HL-60 (cell line): ENCODE results near the gene TRERF1.

Experiments used
- DNase-seq, 2 experiments: peaks; one replicate each; pipeline ENCODE4 v3.0.0-alpha.2; 2010 to 2020; ENCODE audit warnings: low read depth in 1 of 2, low spot score in 1 of 2
- H3K27ac ChIP-seq: fragments of 250-450 bp; sonication (Bioruptor Pico); replicated peaks from 2 replicates; pipeline ENCODE4 v1.5.1; 2020; ENCODE audit warnings: mild to moderate bottlenecking, moderate library complexity
- H3K27me3 ChIP-seq: fragments of 250-450 bp; sonication (Bioruptor Pico); 2 replicates; pipeline ENCODE4 v1.5.1; 2021; ENCODE audit warnings: mild to moderate bottlenecking, moderate library complexity; ENCODE audit not compliant: insufficient read depth, poor library complexity, severe bottlenecking
- H3K4me3 ChIP-seq: replicated peaks from 2 replicates; pipeline ENCODE4 v1.5.1; 2011; ENCODE audit warnings: mild to moderate bottlenecking, control low read depth, low read length; ENCODE audit not compliant: insufficient read depth
- GABPA ChIP-seq: IDR thresholded peaks from 2 replicates; pipeline ENCODE4 v1.6.1; 2012; ENCODE audit warnings: low read depth
- POLR2AphosphoS5 ChIP-seq: IDR thresholded peaks from 2 replicates; pipeline ENCODE4 v1.6.1; 2012; ENCODE audit warnings: low read depth
- SPI1 ChIP-seq: IDR thresholded peaks from 2 replicates; pipeline ENCODE4 v1.6.1; 2012; ENCODE audit warnings: low read depth, mild to moderate bottlenecking, borderline replicate concordance
- TF ChIP-seq, protein P1 (sequence below): IDR thresholded peaks from one replicate; pipeline ENCODE4 v1.5.1; 2011; ENCODE audit warnings: low read length, control low read depth, inconsistent platforms; ENCODE audit not compliant: insufficient read depth
- TF ChIP-seq, protein P2 (sequence below): IDR thresholded peaks from 2 replicates; pipeline ENCODE4 v1.6.1; 2012; ENCODE audit warnings: low read depth; ENCODE audit not compliant: insufficient replicate concordance

The TRERF1 gene

GRCh38 chr6:42368181-42368580, 83.5 kb downstream of the TRERF1 start:
- TF ChIP-seq SPI1, result no peak
- TF ChIP-seq, protein P1, sequence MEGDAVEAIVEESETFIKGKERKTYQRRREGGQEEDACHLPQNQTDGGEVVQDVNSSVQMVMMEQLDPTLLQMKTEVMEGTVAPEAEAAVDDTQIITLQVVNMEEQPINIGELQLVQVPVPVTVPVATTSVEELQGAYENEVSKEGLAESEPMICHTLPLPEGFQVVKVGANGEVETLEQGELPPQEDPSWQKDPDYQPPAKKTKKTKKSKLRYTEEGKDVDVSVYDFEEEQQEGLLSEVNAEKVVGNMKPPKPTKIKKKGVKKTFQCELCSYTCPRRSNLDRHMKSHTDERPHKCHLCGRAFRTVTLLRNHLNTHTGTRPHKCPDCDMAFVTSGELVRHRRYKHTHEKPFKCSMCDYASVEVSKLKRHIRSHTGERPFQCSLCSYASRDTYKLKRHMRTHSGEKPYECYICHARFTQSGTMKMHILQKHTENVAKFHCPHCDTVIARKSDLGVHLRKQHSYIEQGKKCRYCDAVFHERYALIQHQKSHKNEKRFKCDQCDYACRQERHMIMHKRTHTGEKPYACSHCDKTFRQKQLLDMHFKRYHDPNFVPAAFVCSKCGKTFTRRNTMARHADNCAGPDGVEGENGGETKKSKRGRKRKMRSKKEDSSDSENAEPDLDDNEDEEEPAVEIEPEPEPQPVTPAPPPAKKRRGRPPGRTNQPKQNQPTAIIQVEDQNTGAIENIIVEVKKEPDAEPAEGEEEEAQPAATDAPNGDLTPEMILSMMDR, result no peak
- no peak for TF ChIP-seq GABPA
- TF ChIP-seq, protein P2, sequence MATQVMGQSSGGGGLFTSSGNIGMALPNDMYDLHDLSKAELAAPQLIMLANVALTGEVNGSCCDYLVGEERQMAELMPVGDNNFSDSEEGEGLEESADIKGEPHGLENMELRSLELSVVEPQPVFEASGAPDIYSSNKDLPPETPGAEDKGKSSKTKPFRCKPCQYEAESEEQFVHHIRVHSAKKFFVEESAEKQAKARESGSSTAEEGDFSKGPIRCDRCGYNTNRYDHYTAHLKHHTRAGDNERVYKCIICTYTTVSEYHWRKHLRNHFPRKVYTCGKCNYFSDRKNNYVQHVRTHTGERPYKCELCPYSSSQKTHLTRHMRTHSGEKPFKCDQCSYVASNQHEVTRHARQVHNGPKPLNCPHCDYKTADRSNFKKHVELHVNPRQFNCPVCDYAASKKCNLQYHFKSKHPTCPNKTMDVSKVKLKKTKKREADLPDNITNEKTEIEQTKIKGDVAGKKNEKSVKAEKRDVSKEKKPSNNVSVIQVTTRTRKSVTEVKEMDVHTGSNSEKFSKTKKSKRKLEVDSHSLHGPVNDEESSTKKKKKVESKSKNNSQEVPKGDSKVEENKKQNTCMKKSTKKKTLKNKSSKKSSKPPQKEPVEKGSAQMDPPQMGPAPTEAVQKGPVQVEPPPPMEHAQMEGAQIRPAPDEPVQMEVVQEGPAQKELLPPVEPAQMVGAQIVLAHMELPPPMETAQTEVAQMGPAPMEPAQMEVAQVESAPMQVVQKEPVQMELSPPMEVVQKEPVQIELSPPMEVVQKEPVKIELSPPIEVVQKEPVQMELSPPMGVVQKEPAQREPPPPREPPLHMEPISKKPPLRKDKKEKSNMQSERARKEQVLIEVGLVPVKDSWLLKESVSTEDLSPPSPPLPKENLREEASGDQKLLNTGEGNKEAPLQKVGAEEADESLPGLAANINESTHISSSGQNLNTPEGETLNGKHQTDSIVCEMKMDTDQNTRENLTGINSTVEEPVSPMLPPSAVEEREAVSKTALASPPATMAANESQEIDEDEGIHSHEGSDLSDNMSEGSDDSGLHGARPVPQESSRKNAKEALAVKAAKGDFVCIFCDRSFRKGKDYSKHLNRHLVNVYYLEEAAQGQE, result no peak
- no peak for TF ChIP-seq POLR2AphosphoS5
- H3K27ac ChIP-seq, result peak overlapping the region; percentile 79
- DNase-seq, result peak in 1 of 2 experiments; percentile 46

DNA sequence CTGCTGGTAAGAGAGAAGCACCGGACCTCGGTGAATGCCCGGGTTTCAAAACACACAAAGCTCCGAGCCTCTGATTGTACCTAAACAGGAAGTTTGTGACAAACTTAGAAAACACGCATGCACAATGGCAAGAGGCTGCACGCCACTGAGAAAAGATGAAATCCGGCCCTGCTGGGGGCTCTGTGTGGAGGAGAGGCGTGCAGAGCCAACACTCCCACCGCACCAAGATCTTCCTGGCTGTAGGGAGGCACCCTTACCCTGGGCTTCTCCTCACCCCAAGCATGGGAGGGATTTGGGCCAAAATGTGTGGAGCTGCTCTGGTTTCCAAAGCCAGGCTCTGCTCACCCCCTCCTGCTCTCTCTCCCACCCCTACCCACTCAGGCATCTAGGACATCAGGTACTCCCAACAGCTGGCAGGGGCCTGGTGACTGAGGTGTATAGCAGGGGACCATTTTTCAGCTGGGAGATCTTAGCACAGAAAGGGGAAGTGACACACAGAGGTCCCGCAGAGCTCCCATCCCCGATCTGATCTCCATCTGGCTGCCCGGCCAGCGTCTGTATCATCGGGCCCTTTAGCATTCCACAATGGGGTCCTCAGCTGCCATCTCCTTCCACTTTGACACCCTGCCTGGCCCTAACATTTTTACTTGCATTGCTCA, 84.2 kb downstream of the TRERF1 start:
- peak in 1 of 2 experiments; percentile 84 for DNase-seq

More at GRCh38 chr6:42368181-42368580, 83.5 kb downstream of the TRERF1 start:
- Histone ChIP-seq H3K4me3 (no peak overlapping the region), H3K27me3 (no peaks in the 10 kb centered on the region)

GRCh38 chr6:42366999-42367352, 84.8 kb downstream of the TRERF1 start:
- no peak for TF ChIP-seq GABPA
- no peak for DNase-seq
- H3K4me3 ChIP-seq, result no peak overlapping the region
- peak overlapping the region; percentile 79 for H3K27ac ChIP-seq
- H3K27me3 ChIP-seq, result no peaks in the 10 kb centered on the region

More for the DNA sequence above, 84.2 kb downstream of the TRERF1 start:
- Histone ChIP-seq H3K27ac (peak overlapping the region; percentile 79), H3K4me3 (no peak overlapping the region; the same call in 1 of the 2 replicates), H3K27me3 (no peaks in the 10 kb centered on the region)
- TF ChIP-seq, protein P1, result no peak
- TF ChIP-seq POLR2AphosphoS5 (peak; percentile 30), GABPA (0 out of 2 replicates have a peak, but pooled peaks have one; percentile 1), SPI1 (peak; percentile 99)

GRCh38 chr6:42366011-42366705, 85.6 kb downstream of the TRERF1 start:
- Histone ChIP-seq H3K27me3 (no peaks in the 10 kb centered on the region), H3K4me3 (no peak overlapping the region), H3K27ac (peak overlapping the region; percentile 79)
- TF ChIP-seq, protein P2, result no peak
- TF ChIP-seq POLR2AphosphoS5 (no peak), GABPA (no peak), SPI1 (no peak)
- TF ChIP-seq, protein P1, result no peak
- DNase-seq, result no peak
